WERI-Rb-1 (cell line): ENCODE measurements around the gene SDR42E1.
A peak's percentile ranks its signal among the peaks of the same experiment; 100 is the strongest.

Experiments used
- DNase-seq: peaks from one replicate; pipeline ENCODE4 v3.0.0-alpha.2; 2020
- H3K27ac ChIP-seq: fragments of 250-450 bp; sonication (Bioruptor Pico); 2 replicates; pipeline ENCODE4 v1.5.1; 2020; ENCODE audit warnings: mild to moderate bottlenecking, moderate library complexity
- H3K27me3 ChIP-seq: fragments of 250-450 bp; sonication (Bioruptor Pico); 2 replicates; pipeline ENCODE4 v1.5.1; 2021; ENCODE audit warnings: mild to moderate bottlenecking, low read depth, moderate library complexity; ENCODE audit not compliant: insufficient read depth, severe bottlenecking
- H3K36me3 ChIP-seq: fragments of 250-450 bp; sonication (Bioruptor Pico); 2 replicates; pipeline ENCODE4 v1.5.1; 2020; ENCODE audit warnings: mild to moderate bottlenecking, moderate library complexity
- H3K4me3 ChIP-seq: 2 replicates; pipeline ENCODE4 v1.5.1; 2011; ENCODE audit warnings: low read depth, mild to moderate bottlenecking, control low read depth, low read length
- H3K9me3 ChIP-seq: fragments of 250-450 bp; sonication (Bioruptor Pico); 2 replicates; pipeline ENCODE4 v1.5.1; 2021; ENCODE audit warnings: mild to moderate bottlenecking, moderate library complexity; ENCODE audit not compliant: severe bottlenecking
- CTCF ChIP-seq: IDR thresholded peaks from 2 replicates; pipeline ENCODE4 v1.5.1; 2011; ENCODE audit warnings: low read depth, mild to moderate bottlenecking, control low read depth, inconsistent platforms, low read length

SDR42E1 gene

GRCh38 chr16:82004601-82005000, 6.7 kb downstream of the SDR42E1 start:
- H3K27me3 ChIP-seq, result no peaks in the 10 kb centered on the region
- no peaks in the 10 kb centered on the region for H3K36me3 ChIP-seq
- no peak overlapping the region for H3K4me3 ChIP-seq
- no peak for TF ChIP-seq CTCF
- no peaks in the 10 kb centered on the region for H3K9me3 ChIP-seq
- no peak for DNase-seq
- no peak overlapping the region for H3K27ac ChIP-seq

GRCh38 chr16:82002831-82003230, 8.4 kb downstream of the SDR42E1 start:
- no peaks in the 10 kb centered on the region for H3K9me3 ChIP-seq
- TF ChIP-seq CTCF, result no peak
- no peak overlapping the region for H3K4me3 ChIP-seq
- DNase-seq, result no peak
- no peaks in the 10 kb centered on the region for H3K36me3 ChIP-seq
- no peak overlapping the region for H3K27ac ChIP-seq
- H3K27me3 ChIP-seq, result no peaks in the 10 kb centered on the region

- Histone ChIP-seq H3K27me3 (no peaks in the 10 kb centered on the region), H3K36me3 (no peaks in the 10 kb centered on the region), H3K4me3 (no peak overlapping the region), H3K9me3 (no peaks in the 10 kb centered on the region), H3K27ac (no peak overlapping the region)
- DNase-seq, result no peak
- no peak for TF ChIP-seq CTCF
Measured at GRCh38 chr16:81997738-81998137, 13.5 kb downstream of the SDR42E1 start.

- Histone ChIP-seq H3K9me3 (no peaks in the 10 kb centered on the region), H3K27ac (no peak overlapping the region), H3K27me3 (no peaks in the 10 kb centered on the region), H3K4me3 (no peak overlapping the region), H3K36me3 (no peaks in the 10 kb centered on the region)
- TF ChIP-seq CTCF, result peak; percentile 20; the same call in 1 of the 2 replicates
- DNase-seq, result no peak
Measured at GRCh38 chr16:81996664-81997509, 14.4 kb downstream of the SDR42E1 start.

GRCh38 chr16:81995651-81996050, 15.6 kb downstream of the SDR42E1 start:
- Histone ChIP-seq H3K4me3 (no peak overlapping the region), H3K9me3 (no peaks in the 10 kb centered on the region), H3K36me3 (no peaks in the 10 kb centered on the region), H3K27me3 (no peaks in the 10 kb centered on the region), H3K27ac (no peak overlapping the region)
- TF ChIP-seq CTCF, result no peak
- no peak for DNase-seq

DNA sequence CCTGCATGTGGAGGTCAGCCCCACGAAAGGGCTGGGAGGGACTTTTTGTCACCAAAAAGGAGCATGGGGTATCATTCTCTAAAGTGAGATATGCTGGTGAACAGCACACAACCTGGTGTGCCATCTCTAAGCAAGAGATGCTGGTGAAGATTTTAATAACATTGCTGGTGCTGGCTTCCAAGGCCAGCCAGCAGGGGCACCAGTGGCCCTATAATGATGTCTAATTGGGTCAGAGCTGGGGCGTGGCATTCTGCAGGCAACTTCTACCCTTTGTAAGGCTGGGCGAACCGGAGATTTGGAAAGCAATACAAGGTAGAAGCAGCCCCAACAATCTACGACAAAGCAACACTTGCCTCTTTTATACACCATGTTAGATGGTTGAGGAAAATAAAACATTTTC, 16.8 kb downstream of the SDR42E1 start:
- Histone ChIP-seq H3K36me3 (no peaks in the 10 kb centered on the region), H3K9me3 (no peaks in the 10 kb centered on the region), H3K4me3 (no peak overlapping the region), H3K27me3 (no peaks in the 10 kb centered on the region), H3K27ac (no peak overlapping the region)
- TF ChIP-seq CTCF, result 0 out of 2 replicates have a peak, but pooled peaks have one; percentile 13
- no peak for DNase-seq
